Effector memory CD8-positive, alpha-beta T cell (primary cell): Measurements from ENCODE around the gene GDF11.
"Not testable (repeated sequence)": the region's sequence is repeated elsewhere in the genome, so short reads cannot be mapped to it uniquely, and the experiment has no call there.

ENCODE experiments used
- ATAC-seq: fragments of 150-1000 bp; cut with Tn5 transposase; replicated peaks from 2 replicates; pipeline ENCODE4 v1.10.0; 2021; ENCODE audit warnings: mild to moderate bottlenecking, moderate library complexity
- DNase-seq, 3 experiments: peaks; one replicate each; pipeline ENCODE4 v3.0.0; 2021
- H3K27ac Mint-ChIP-seq, 2 donors: one replicate each; pipeline ENCODE4 v1.8.0; 2022; ENCODE audit warnings: mild to moderate bottlenecking in 2 of 2, mixed read lengths in 2 of 2, moderate library complexity in 2 of 2
- H3K27me3 Mint-ChIP-seq, 2 donors: one replicate each; pipeline ENCODE4 v1.8.0; 2022; ENCODE audit warnings: mixed read lengths in 2 of 2
- H3K36me3 Mint-ChIP-seq: one replicate; pipeline ENCODE4 v1.8.0; 2022; ENCODE audit warnings: mild to moderate bottlenecking, moderate library complexity, mixed read lengths; ENCODE audit not compliant: insufficient read depth
- H3K4me1 Mint-ChIP-seq, 2 donors: one replicate each; pipeline ENCODE4 v1.8.0; 2022; ENCODE audit warnings: low read depth in 2 of 2, mixed read lengths in 2 of 2
- H3K4me3 Mint-ChIP-seq, 2 donors: one replicate each; pipeline ENCODE4 v1.8.0; 2022; ENCODE audit warnings: mild to moderate bottlenecking in 2 of 2, mixed read lengths in 2 of 2, moderate library complexity in 2 of 2
- H3K9me3 Mint-ChIP-seq, 2 donors: one replicate each; pipeline ENCODE4 v1.8.0; 2022; ENCODE audit warnings: mixed read lengths in 2 of 2

GDF11 gene

GRCh38 chr12:55746174-55746912 is 3.4 kb downstream of the GDF11 start:
- Mint-ChIP-seq H3K27me3 (no peaks in the 10 kb centered on the region), H3K4me1 (peaks cover 20 to 30% of the 10 kb centered on the region in 2 donors), H3K27ac (peak overlapping the region; percentile 9 to 62), H3K4me3 (peak overlapping the region in 1 of 2 donors; percentile 23), H3K36me3 (peaks cover 7% of the 10 kb centered on the region), H3K9me3 (no peaks in the 10 kb centered on the region)
- DNase-seq (no peak), ATAC-seq (no peak)

GRCh38 chr12:55746913-55747231 is 4.0 kb downstream of the GDF11 start:
- H3K27ac Mint-ChIP-seq: peak overlapping the region in 1 of 2 donors; percentile 62
- no peak overlapping the region for H3K4me3 Mint-ChIP-seq
- H3K36me3 Mint-ChIP-seq: peaks cover 10% of the 10 kb centered on the region
- no peaks in the 10 kb centered on the region for H3K27me3 Mint-ChIP-seq
- H3K4me1 Mint-ChIP-seq: peaks cover 20 to 29% of the 10 kb centered on the region in 2 donors
- no peaks in the 10 kb centered on the region for H3K9me3 Mint-ChIP-seq
- DNase-seq (no peak), ATAC-seq (no peak)

DNA sequence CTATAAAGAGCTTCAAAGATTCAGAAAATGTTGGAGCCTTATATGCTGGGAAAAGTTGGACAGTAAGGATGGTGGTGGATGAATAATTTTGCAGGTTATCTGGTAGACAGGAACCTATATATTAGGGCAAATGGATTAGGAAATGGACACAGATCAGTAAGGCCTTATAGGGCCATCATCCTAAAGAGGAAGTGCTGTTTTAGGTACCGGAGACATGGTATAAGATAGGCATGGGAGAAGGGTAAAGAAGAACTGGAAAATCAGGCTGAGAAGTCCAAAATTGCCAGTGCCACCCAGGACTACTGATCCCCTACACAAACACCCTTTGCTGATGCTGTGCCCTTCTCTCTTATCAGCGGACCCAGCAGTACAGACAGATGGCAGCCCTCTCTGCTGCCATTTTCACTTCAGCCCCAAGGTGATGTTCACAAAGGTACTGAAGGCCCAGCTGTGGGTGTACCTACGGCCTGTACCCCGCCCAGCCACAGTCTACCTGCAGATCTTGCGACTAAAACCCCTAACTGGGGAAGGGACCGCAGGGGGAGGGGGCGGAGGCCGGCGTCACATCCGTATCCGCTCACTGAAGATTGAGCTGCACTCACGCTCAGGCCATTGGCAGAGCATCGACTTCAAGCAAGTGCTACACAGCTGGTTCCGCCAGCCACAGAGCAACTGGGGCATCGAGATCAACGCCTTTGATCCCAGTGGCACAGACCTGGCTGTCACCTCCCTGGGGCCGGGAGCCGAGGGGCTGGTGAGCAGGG is 5.5 kb downstream of the GDF11 start:
- Mint-ChIP-seq H3K36me3 (peaks cover 20% of the 10 kb centered on the region), H3K27me3 (no peaks in the 10 kb centered on the region), H3K4me1 (peaks cover 17 to 19% of the 10 kb centered on the region in 2 donors), H3K27ac (peak overlapping the region; percentile 13 to 41), H3K4me3 (no peak overlapping the region), H3K9me3 (no peaks in the 10 kb centered on the region)
- ATAC-seq (no peak), DNase-seq (no peak)

DNA sequence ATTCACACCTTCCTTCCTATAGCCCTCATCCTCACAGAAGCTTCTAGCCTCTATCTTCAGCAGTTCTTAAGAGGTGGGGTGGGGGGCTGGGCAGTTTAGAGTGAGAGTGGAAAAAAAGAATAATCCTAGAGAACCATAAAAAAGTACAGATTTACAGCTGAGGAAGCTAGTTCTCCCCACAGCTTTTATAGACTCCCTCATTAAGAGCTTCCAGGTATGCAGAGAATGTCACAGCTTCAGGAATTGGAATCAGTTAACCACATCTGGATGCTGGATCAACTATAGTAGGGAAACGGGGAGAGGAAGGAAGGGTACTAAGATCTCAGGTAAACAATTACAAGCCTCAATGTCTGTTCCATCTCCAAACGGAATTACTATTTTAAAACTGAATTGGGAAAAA is 12.3 kb downstream of the GDF11 start:
- Mint-ChIP-seq H3K36me3 (peaks cover 50% of the 10 kb centered on the region), H3K4me3 (no peak overlapping the region), H3K27ac (peak overlapping the region; percentile 55 to 63), H3K9me3 (no peaks in the 10 kb centered on the region), H3K4me1 (peaks cover 0 to 5% of the 10 kb centered on the region in 2 donors), H3K27me3 (no peaks in the 10 kb centered on the region)
- ATAC-seq: no peak
- DNase-seq: no peak

DNA sequence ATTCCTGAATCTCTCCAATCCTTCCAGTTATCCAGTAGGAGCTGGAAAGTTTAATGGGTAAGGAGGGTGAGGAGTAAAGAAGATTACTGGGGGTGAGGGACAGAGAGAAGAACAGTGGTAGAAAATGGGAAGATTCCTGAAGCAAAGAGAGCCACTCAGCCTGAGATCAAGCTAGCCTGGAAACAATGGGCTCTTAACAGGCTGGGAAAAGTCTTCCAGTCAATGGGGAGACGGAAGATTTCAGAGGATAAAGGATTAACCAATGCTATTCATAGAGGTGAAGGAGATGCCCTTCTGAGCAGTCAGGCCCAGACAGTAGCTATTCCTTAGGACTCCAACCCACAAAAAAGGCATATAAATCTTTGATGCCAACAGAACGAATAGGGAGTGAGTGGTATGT is 14.8 kb downstream of the GDF11 start:
- Mint-ChIP-seq H3K27me3 (no peaks in the 10 kb centered on the region), H3K27ac (peak overlapping the region; percentile 4 to 77), H3K36me3 (peaks cover 45% of the 10 kb centered on the region), H3K4me3 (no peak overlapping the region), H3K4me1 (peaks cover 0 to 5% of the 10 kb centered on the region in 2 donors), H3K9me3 (no peaks in the 10 kb centered on the region)
- DNase-seq (no peak), ATAC-seq (no peak)

DNA sequence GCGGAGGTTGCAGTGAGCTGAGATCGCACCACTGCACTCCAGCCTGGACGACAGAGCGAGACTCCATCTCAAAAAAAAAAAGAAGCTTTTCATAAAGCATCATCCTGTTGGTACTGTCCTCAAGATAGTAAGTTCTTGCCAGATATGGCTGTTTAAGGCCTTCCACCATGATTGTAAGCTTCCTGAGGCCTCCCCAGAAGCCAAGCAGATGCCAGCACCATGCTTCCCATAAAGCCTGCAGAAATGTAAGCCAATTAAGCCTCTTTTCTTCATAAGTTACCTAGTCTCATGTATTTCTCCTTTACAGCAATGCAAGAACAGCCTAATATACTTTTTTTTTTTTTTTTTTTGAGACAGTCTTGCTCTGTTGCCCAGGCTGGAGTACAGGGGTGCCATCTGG is 15.7 kb downstream of the GDF11 start:
- H3K27me3 Mint-ChIP-seq, H3K27ac Mint-ChIP-seq, H3K4me3 Mint-ChIP-seq, H3K4me1 Mint-ChIP-seq, DNase-seq, ATAC-seq, H3K9me3 Mint-ChIP-seq: not testable (repeated sequence)
- peaks cover 36% of the 10 kb centered on the region for H3K36me3 Mint-ChIP-seq

- Mint-ChIP-seq H3K27ac (peak overlapping the region; percentile 28 to 84), H3K36me3 (peaks cover 38% of the 10 kb centered on the region), H3K4me1 (peaks cover 0 to 5% of the 10 kb centered on the region in 2 donors), H3K27me3 (no peaks in the 10 kb centered on the region), H3K9me3 (no peaks in the 10 kb centered on the region), H3K4me3 (no peak overlapping the region)
- ATAC-seq (no peak), DNase-seq (no peak)
Observed at GRCh38 chr12:55760663-55761062, 17.7 kb downstream of the GDF11 start.

DNA sequence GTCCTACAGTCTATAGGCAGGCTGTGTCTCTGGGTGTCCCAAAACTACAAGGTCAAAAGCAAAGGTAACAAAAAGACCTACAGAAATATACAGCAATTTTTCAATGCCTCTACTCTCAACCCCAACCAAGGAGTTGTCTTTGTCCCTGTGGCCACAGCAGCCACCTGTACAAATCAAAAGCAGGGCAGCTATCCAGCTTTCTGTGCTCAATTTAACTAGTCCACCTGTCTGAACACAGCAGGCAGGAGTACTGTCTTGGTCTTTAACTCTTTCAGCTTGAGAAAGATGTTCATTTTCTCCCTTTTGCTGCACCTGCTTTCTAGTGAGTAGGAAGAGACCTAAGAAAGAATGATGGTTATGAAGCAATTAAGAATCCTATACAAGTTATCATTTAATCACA is 19.7 kb downstream of the GDF11 start:
- Mint-ChIP-seq H3K4me1 (peaks cover 3 to 5% of the 10 kb centered on the region in 2 donors), H3K27ac (no peak overlapping the region), H3K9me3 (no peaks in the 10 kb centered on the region), H3K36me3 (peaks cover 36% of the 10 kb centered on the region), H3K27me3 (no peaks in the 10 kb centered on the region), H3K4me3 (no peak overlapping the region)
- ATAC-seq (no peak), DNase-seq (no peak)

- H3K9me3 Mint-ChIP-seq: no peaks in the 10 kb centered on the region
- H3K36me3 Mint-ChIP-seq: peaks cover 40% of the 10 kb centered on the region
- no peak for DNase-seq
- H3K4me1 Mint-ChIP-seq: peaks cover 0 to 5% of the 10 kb centered on the region in 2 donors
- ATAC-seq: no peak
- H3K4me3 Mint-ChIP-seq: no peak overlapping the region
- no peaks in the 10 kb centered on the region for H3K27me3 Mint-ChIP-seq
- peak overlapping the region in 1 of 2 donors; percentile 73 for H3K27ac Mint-ChIP-seq
Observed at GRCh38 chr12:55765736-55766290, 22.9 kb downstream of the GDF11 start.

DNA sequence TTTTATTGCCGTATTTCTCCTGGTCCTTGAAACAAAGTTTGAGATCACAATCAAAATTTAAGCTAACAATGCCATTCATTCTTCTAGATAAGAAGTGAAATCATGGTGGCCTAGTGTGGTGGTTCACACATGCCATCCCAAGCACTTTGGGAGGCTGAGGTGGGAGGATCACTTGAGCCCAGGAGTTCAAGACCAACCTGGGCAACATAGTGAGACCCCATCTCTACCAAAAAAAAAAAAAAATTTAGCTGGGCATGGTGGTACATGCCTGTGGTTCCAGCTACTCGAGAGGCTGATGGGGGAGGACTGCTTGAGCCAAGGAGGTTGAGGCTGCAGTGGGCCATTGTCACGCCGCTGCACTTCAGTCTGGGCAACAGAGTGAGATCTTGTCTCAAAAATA is 24.2 kb downstream of the GDF11 start:
- Mint-ChIP-seq H3K4me3 (no peak overlapping the region), H3K4me1 (peaks cover 5 to 8% of the 10 kb centered on the region in 2 donors), H3K36me3 (peaks cover 49% of the 10 kb centered on the region), H3K27me3 (no peaks in the 10 kb centered on the region), H3K27ac (no peak overlapping the region), H3K9me3 (no peaks in the 10 kb centered on the region)
- no peak for DNase-seq
- ATAC-seq: no peak

- Mint-ChIP-seq H3K36me3 (peaks cover 64% of the 10 kb centered on the region), H3K27ac (peak overlapping the region; percentile 29 to 33), H3K27me3 (no peaks in the 10 kb centered on the region), H3K4me3 (no peak overlapping the region), H3K4me1 (peaks cover 0 to 19% of the 10 kb centered on the region in 2 donors), H3K9me3 (no peaks in the 10 kb centered on the region)
- no peak for ATAC-seq
- no peak for DNase-seq
Observed at GRCh38 chr12:55771736-55772135, 28.8 kb downstream of the GDF11 start.

GRCh38 chr12:55777856-55778255 is 34.9 kb downstream of the GDF11 start:
- H3K27me3 Mint-ChIP-seq: no peaks in the 10 kb centered on the region
- H3K9me3 Mint-ChIP-seq: no peaks in the 10 kb centered on the region
- H3K4me1 Mint-ChIP-seq: peaks cover 3 to 18% of the 10 kb centered on the region in 2 donors
- H3K4me3 Mint-ChIP-seq: no peak overlapping the region
- H3K27ac Mint-ChIP-seq: peak overlapping the region in 1 of 2 donors; percentile 66
- peaks cover 73% of the 10 kb centered on the region for H3K36me3 Mint-ChIP-seq
- ATAC-seq (no peak), DNase-seq (no peak)

GRCh38 chr12:55780685-55781084 is 37.8 kb downstream of the GDF11 start:
- no peak overlapping the region for H3K4me3 Mint-ChIP-seq
- DNase-seq (no peak), ATAC-seq (peak; percentile 19)
- peaks cover 3 to 14% of the 10 kb centered on the region in 2 donors for H3K4me1 Mint-ChIP-seq
- H3K36me3 Mint-ChIP-seq: peaks cover 77% of the 10 kb centered on the region
- H3K9me3 Mint-ChIP-seq: no peaks in the 10 kb centered on the region
- H3K27me3 Mint-ChIP-seq: no peaks in the 10 kb centered on the region
- H3K27ac Mint-ChIP-seq: peak overlapping the region in 1 of 2 donors; percentile 85

DNA sequence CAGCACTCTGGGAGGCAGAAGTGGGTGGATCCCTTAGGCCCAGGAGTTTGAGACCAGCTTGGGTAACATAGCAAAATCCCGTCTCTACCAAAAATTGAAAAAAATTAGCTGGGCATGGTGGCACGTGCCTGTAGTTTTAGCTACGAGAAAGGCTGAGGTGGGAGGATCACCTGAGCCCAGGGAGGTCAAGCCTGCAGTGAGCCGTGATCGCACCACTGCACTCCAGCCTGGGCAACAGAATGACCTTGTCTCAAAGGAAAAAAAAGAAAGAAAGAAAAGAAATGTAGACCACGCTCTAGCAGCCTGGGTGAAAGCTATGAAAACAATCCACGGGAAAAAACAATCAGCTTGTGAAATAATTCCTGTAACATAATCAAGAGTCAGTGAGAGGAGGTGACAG is 45.6 kb downstream of the GDF11 start:
- Mint-ChIP-seq H3K9me3 (no peaks in the 10 kb centered on the region), H3K36me3 (peaks cover 90% of the 10 kb centered on the region), H3K27me3 (no peaks in the 10 kb centered on the region), H3K4me3 (no peak overlapping the region), H3K4me1 (peaks cover 0 to 3% of the 10 kb centered on the region in 2 donors), H3K27ac (peak overlapping the region in 1 of 2 donors; percentile 74)
- DNase-seq (no peak), ATAC-seq (no peak)
